Fibroblast of mammary gland (primary cell): ENCODE results near the gene OTOGL.
"Not testable (repeated sequence)": the region's sequence is repeated elsewhere in the genome, so short reads cannot be mapped to it uniquely, and the experiment has no call there.

Experiments used
- DNase-seq: peaks from one replicate; pipeline ENCODE4 v3.0.0-alpha.2; 2010; ENCODE audit warnings: low read depth
- H3K4me3 ChIP-seq: 2 replicates; pipeline ENCODE4 v1.5.1; 2011; ENCODE audit warnings: low read depth, mild to moderate bottlenecking, low read length, moderate library complexity; ENCODE audit not compliant: control insufficient read depth
- TF ChIP-seq, protein P1 (sequence below): conservative IDR thresholded peaks from 2 replicates; pipeline ENCODE4 v1.5.1; 2011; ENCODE audit warnings: low read depth, low read length, inconsistent platforms; ENCODE audit not compliant: control insufficient read depth, insufficient read depth

OTOGL gene

DNA sequence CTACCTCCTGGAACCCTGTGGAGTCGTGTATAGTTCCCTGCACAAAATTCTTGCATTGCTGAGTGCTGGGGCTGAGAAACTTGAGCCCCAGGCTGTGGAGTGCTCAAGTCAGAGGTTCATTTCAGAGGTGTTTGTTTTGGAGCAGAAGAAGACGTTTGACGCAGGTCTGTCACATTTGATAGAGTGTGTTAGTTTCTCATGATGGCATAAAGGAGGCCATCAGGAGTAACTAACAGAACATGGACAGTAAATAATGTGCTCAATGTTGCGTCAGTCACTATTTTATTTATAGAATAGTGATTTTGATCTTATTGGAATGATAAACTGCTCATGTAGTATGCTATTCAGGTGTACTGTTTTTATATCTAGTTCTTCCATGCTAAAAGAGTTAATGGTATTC lies 44.2 kb downstream of the OTOGL start:
- TF ChIP-seq, protein P1, sequence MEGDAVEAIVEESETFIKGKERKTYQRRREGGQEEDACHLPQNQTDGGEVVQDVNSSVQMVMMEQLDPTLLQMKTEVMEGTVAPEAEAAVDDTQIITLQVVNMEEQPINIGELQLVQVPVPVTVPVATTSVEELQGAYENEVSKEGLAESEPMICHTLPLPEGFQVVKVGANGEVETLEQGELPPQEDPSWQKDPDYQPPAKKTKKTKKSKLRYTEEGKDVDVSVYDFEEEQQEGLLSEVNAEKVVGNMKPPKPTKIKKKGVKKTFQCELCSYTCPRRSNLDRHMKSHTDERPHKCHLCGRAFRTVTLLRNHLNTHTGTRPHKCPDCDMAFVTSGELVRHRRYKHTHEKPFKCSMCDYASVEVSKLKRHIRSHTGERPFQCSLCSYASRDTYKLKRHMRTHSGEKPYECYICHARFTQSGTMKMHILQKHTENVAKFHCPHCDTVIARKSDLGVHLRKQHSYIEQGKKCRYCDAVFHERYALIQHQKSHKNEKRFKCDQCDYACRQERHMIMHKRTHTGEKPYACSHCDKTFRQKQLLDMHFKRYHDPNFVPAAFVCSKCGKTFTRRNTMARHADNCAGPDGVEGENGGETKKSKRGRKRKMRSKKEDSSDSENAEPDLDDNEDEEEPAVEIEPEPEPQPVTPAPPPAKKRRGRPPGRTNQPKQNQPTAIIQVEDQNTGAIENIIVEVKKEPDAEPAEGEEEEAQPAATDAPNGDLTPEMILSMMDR: no peak
- H3K4me3 ChIP-seq: no peak overlapping the region
- DNase-seq: no peak

- DNase-seq, H3K4me3 ChIP-seq: not testable (repeated sequence)
Measured at GRCh38 chr12:80149547-80150313, 50.4 kb downstream of the OTOGL start.

DNA sequence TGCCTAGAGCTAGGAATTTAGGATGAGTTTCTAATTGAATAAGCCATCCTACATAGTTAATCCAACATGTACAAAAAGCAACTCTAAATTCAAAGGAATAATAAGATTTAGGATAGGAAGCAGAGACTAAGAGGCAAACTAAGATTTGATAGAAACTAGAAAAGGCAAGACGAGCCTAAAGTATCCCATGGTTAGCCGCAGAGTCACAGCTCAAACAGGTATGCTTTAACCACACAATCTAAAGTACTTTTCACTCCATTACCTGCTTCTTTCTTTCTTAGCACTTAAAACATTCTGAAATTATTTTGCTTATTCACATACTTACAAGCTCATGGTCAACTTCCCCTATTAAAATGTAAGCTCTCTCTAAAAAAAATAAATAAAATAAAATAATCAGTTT lies 51.8 kb downstream of the OTOGL start:
- DNase-seq: no peak
- TF ChIP-seq, protein P1: no peak
- H3K4me3 ChIP-seq: no peak overlapping the region

DNA sequence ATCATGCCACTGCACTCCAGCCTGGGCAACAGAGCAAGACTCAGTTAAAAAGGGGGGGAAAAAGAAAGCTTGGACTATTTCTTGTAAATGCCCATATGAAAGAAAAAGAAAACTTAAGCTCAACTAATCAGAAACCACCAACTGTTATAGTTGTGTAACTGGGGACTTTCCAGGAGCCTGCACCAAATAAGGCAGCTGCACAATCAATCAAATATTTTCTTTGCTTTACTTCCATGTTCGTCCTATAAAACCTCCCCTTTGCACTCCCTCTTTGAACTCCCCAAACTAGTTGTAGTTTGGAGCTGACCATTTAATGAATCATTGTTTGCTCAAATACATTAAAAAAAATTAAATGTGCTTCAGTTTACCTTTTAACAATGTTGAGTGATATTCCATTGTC lies 54.9 kb downstream of the OTOGL start:
- TF ChIP-seq, protein P1: no peak
- peak; percentile 18 for DNase-seq
- H3K4me3 ChIP-seq: no peak overlapping the region

GRCh38 chr12:80156306-80156705 lies 57.0 kb downstream of the OTOGL start:
- H3K4me3 ChIP-seq: no peak overlapping the region
- no peak for DNase-seq
- TF ChIP-seq, protein P1: no peak

GRCh38 chr12:80157645-80158044 lies 58.3 kb downstream of the OTOGL start:
- no peak overlapping the region for H3K4me3 ChIP-seq
- DNase-seq: no peak
- TF ChIP-seq, protein P1: no peak

DNA sequence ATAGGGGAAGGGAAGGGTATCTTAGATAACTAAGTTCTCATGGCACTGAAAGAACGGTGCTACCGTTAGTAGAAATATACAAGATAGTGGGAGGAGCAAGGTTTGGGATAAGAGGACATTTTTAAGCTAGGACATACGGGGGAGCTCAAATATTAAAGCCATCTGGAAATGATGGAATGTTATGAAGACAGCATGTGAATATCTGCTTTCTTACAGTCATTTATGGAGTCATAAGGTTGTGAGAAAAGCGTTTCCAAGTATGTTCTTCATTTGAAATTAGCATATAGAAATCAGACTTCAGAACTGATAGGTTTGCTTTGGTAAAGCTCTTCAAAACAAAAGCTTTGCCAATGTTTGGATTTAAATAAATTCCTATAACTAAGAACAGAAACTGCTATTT lies 62.3 kb downstream of the OTOGL start:
- TF ChIP-seq, protein P1: no peak
- DNase-seq: peak; percentile 21
- H3K4me3 ChIP-seq: no peak overlapping the region
